NT2/D1 (cell line): ENCODE measurements around the gene SASS6.
"Not testable (repeated sequence)": the region's sequence is repeated elsewhere in the genome, so short reads cannot be mapped to it uniquely, and the experiment has no call there.

Experiments
- DNase-seq: peaks from one replicate; pipeline ENCODE4 v3.0.0-alpha.2; 2011; ENCODE audit warnings: low read depth, low spot score
- H3K27me3 ChIP-seq: 2 replicates; pipeline ENCODE4 v1.6.0; 2011; ENCODE audit warnings: mild to moderate bottlenecking; ENCODE audit not compliant: insufficient read length, insufficient read depth
- H3K36me3 ChIP-seq: 2 replicates; pipeline ENCODE4 v1.6.1; 2011; ENCODE audit warnings: mild to moderate bottlenecking, low read length, mixed read lengths; ENCODE audit not compliant: insufficient read depth, insufficient read length
- H3K4me1 ChIP-seq: 2 replicates; pipeline ENCODE4 v1.5.1; 2011; ENCODE audit not compliant: insufficient read depth, insufficient read length
- H3K4me3 ChIP-seq: 2 replicates; pipeline ENCODE4 v1.5.1; 2011; ENCODE audit warnings: low read depth; ENCODE audit not compliant: insufficient read length
- H3K9ac ChIP-seq: 2 replicates; pipeline ENCODE4 v1.6.0; 2011; ENCODE audit warnings: low read depth; ENCODE audit not compliant: insufficient read length
- H3K9me3 ChIP-seq: 2 replicates; pipeline ENCODE4 v1.5.1; 2011; ENCODE audit warnings: mild to moderate bottlenecking, low read length; ENCODE audit not compliant: insufficient read depth
- SUZ12 ChIP-seq: IDR thresholded peaks from 2 replicates; pipeline ENCODE4 v1.6.1; 2011; ENCODE audit not compliant: insufficient read length, insufficient read depth; ENCODE audit errors: extremely low read depth
- YY1 ChIP-seq: IDR thresholded peaks from 2 replicates; pipeline ENCODE4 v1.6.1; 2011; ENCODE audit not compliant: insufficient read length, insufficient read depth
- ZNF274 ChIP-seq: IDR thresholded peaks from 2 replicates; pipeline ENCODE4 v1.6.1; 2011; ENCODE audit warnings: mild to moderate bottlenecking, low read depth, low read length

Gene SASS6

GRCh38 chr1:100061681-100062080, 71.0 kb downstream of the SASS6 start:
- Histone ChIP-seq H3K9me3 (no peaks in the 10 kb centered on the region), H3K9ac (no peak overlapping the region), H3K4me1 (no peaks in the 10 kb centered on the region), H3K36me3 (peaks cover 61% of the 10 kb centered on the region), H3K4me3 (no peak overlapping the region), H3K27me3 (no peaks in the 10 kb centered on the region)
- TF ChIP-seq ZNF274 (no peak), SUZ12 (no peak), YY1 (no peak)
- DNase-seq, result no peak

- peaks cover 21% of the 10 kb centered on the region for H3K36me3 ChIP-seq
Observed at GRCh38 chr1:100053727-100054126, 79.0 kb downstream of the SASS6 start.

GRCh38 chr1:100053119-100053518, 79.6 kb downstream of the SASS6 start:
- no peak for DNase-seq
- H3K36me3 ChIP-seq, result peaks cover 17% of the 10 kb centered on the region
- H3K9me3 ChIP-seq, result no peaks in the 10 kb centered on the region
- no peak overlapping the region for H3K9ac ChIP-seq
- TF ChIP-seq SUZ12 (no peak), ZNF274 (no peak), YY1 (no peak)
- no peak overlapping the region for H3K4me3 ChIP-seq
- H3K27me3 ChIP-seq, result no peaks in the 10 kb centered on the region
- no peaks in the 10 kb centered on the region for H3K4me1 ChIP-seq

More at GRCh38 chr1:100053727-100054126, 79.0 kb downstream of the SASS6 start:
- Histone ChIP-seq H3K9me3 (no peaks in the 10 kb centered on the region), H3K4me3 (no peak overlapping the region), H3K27me3 (no peaks in the 10 kb centered on the region), H3K9ac (no peak overlapping the region), H3K4me1 (no peaks in the 10 kb centered on the region)
- TF ChIP-seq YY1 (no peak), SUZ12 (no peak), ZNF274 (no peak)
- DNase-seq, result no peak

GRCh38 chr1:100051893-100052292, 80.8 kb downstream of the SASS6 start:
- DNase-seq, result no peak
- Histone ChIP-seq H3K36me3 (peaks cover 17% of the 10 kb centered on the region), H3K4me1 (no peaks in the 10 kb centered on the region), H3K4me3 (no peak overlapping the region), H3K9me3 (no peaks in the 10 kb centered on the region), H3K27me3 (no peaks in the 10 kb centered on the region), H3K9ac (no peak overlapping the region)
- no peak for TF ChIP-seq ZNF274
- TF ChIP-seq SUZ12, result no peak
- TF ChIP-seq YY1, result no peak

GRCh38 chr1:100051401-100051800, 81.3 kb downstream of the SASS6 start:
- Histone ChIP-seq H3K9me3 (no peaks in the 10 kb centered on the region), H3K27me3 (no peaks in the 10 kb centered on the region), H3K9ac (no peak overlapping the region), H3K36me3 (peaks cover 16% of the 10 kb centered on the region), H3K4me1 (no peaks in the 10 kb centered on the region), H3K4me3 (no peak overlapping the region)
- TF ChIP-seq ZNF274 (no peak), YY1 (no peak), SUZ12 (no peak)
- DNase-seq, result no peak

- Histone ChIP-seq H3K4me3 (no peak overlapping the region), H3K9ac (no peak overlapping the region), H3K4me1 (no peaks in the 10 kb centered on the region), H3K9me3 (no peaks in the 10 kb centered on the region), H3K36me3 (peaks cover 12% of the 10 kb centered on the region), H3K27me3 (no peaks in the 10 kb centered on the region)
- DNase-seq, result no peak
- no peak for TF ChIP-seq SUZ12
- TF ChIP-seq ZNF274, result no peak
- no peak for TF ChIP-seq YY1
Observed at GRCh38 chr1:100050139-100050538, 82.6 kb downstream of the SASS6 start.

GRCh38 chr1:100047235-100047708, 85.5 kb downstream of the SASS6 start:
- not testable (repeated sequence) for H3K4me1 ChIP-seq, H3K4me3 ChIP-seq, H3K9ac ChIP-seq, H3K27me3 ChIP-seq, DNase-seq, H3K9me3 ChIP-seq
- H3K36me3 ChIP-seq, result peaks cover 18% of the 10 kb centered on the region

GRCh38 chr1:100045206-100045605, 87.5 kb downstream of the SASS6 start:
- no peaks in the 10 kb centered on the region for H3K4me1 ChIP-seq
- DNase-seq, result no peak
- H3K9me3 ChIP-seq, result peaks cover 8% of the 10 kb centered on the region
- no peak overlapping the region for H3K9ac ChIP-seq
- peaks cover 15% of the 10 kb centered on the region for H3K36me3 ChIP-seq
- TF ChIP-seq YY1, result no peak
- no peak for TF ChIP-seq ZNF274
- no peak for TF ChIP-seq SUZ12
- H3K4me3 ChIP-seq, result no peak overlapping the region
- H3K27me3 ChIP-seq, result no peaks in the 10 kb centered on the region
